Activated naive CD8-positive, alpha-beta T cell (primary cell): ENCODE results near the gene MAML3.
"Not testable (repeated sequence)": the region's sequence is repeated elsewhere in the genome, so short reads cannot be mapped to it uniquely, and the experiment has no call there.

Experiments used
- H3K27ac Mint-ChIP-seq: one replicate; pipeline ENCODE4 v1.8.0; 2021; ENCODE audit warnings: mixed read lengths
- H3K27me3 Mint-ChIP-seq: one replicate; pipeline ENCODE4 v1.8.0; 2021; ENCODE audit warnings: mixed read lengths
- H3K36me3 Mint-ChIP-seq: one replicate; pipeline ENCODE4 v1.8.0; 2021; ENCODE audit warnings: mixed read lengths
- H3K4me1 Mint-ChIP-seq: one replicate; pipeline ENCODE4 v1.8.0; 2021; ENCODE audit warnings: low read depth, mixed read lengths
- H3K4me3 Mint-ChIP-seq: one replicate; pipeline ENCODE4 v1.8.0; 2021; ENCODE audit warnings: mild to moderate bottlenecking, mixed read lengths
- H3K9me3 Mint-ChIP-seq: one replicate; pipeline ENCODE4 v1.8.0; 2021; ENCODE audit warnings: low read depth, mixed read lengths

MAML3 gene

DNA sequence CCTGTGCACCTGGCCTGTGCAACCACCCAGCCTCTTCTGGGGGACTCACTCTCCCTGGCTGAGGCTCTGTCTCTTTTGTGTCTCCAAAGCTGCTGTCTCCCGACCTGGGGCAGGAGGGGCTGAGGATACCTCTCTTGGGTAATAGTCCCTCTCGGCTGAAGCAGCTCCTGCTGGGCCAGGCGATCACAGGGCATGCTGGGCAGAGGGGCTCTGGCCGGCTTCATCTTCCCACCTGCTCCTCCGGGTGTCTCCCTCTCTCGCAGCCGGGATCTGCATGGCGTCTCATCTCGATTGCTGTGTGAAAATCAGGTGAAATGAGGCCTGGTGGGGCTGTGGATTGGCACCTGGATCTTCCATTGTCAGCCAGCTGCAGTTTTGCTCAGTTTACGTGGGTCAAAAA lies 435.2 kb downstream of the MAML3 start:
- no peaks in the 10 kb centered on the region for H3K27me3 Mint-ChIP-seq
- H3K27ac Mint-ChIP-seq = no peak overlapping the region
- H3K4me3 Mint-ChIP-seq = no peak overlapping the region
- no peaks in the 10 kb centered on the region for H3K9me3 Mint-ChIP-seq
- peaks cover 7% of the 10 kb centered on the region for H3K36me3 Mint-ChIP-seq
- no peaks in the 10 kb centered on the region for H3K4me1 Mint-ChIP-seq

DNA sequence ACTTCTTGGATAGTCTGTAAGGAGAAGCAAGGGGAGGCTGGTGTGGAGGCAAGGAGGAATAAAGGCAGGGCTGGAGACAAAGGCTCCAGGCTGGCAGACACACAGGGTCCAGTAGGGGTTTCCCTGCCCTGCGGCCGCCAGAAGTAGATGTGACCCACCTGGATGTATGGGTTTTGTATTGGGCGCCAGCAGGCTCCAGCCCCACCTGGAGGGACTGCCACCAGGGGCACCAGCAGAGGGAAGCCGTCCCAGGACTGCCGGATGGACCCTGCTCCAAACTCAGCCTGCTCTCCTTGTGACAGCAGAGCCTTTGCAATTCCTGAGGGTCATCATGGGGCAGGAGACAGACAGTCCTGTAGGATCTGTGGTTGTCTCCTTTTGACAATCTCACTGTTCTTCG lies 435.6 kb downstream of the MAML3 start:
- Mint-ChIP-seq H3K4me1 (no peaks in the 10 kb centered on the region), H3K4me3 (no peak overlapping the region), H3K36me3 (peaks cover 7% of the 10 kb centered on the region), H3K27ac (no peak overlapping the region), H3K27me3 (no peaks in the 10 kb centered on the region), H3K9me3 (no peaks in the 10 kb centered on the region)

DNA sequence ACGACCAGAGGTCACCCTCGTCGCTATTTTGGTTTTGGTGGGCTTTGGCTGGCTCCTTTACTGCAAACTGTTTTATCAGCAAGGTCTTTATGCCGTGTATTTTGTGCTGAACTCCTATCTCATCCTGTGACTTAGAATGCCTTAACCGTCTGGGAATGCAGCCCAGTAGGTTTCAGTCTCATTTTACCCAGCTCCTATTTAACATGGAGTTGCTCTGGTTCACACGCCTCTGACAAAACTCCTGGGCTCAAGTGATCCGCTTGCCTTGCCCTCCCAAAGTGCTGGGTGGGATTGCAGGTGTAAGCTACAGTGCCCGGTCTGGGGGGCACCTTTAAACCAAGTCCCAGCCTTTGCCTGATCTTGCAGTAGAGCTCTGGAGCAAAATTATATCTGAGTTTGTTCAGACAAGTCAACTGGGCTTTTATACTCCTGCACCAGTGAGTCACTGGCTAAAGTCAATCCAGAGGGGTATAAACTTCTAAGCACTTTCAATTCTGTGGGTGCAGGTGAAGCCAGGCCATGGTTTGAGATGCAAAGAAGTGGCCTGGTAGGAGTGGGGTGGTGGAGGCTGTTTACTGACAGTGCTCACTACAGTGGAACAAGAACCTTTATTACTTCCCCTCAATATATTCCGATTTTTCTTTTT lies 438.1 kb downstream of the MAML3 start:
- H3K27me3 Mint-ChIP-seq = no peaks in the 10 kb centered on the region
- no peak overlapping the region for H3K4me3 Mint-ChIP-seq
- H3K27ac Mint-ChIP-seq = no peak overlapping the region
- H3K36me3 Mint-ChIP-seq = peaks cover 7% of the 10 kb centered on the region
- H3K4me1 Mint-ChIP-seq = no peaks in the 10 kb centered on the region
- H3K9me3 Mint-ChIP-seq = no peaks in the 10 kb centered on the region

DNA sequence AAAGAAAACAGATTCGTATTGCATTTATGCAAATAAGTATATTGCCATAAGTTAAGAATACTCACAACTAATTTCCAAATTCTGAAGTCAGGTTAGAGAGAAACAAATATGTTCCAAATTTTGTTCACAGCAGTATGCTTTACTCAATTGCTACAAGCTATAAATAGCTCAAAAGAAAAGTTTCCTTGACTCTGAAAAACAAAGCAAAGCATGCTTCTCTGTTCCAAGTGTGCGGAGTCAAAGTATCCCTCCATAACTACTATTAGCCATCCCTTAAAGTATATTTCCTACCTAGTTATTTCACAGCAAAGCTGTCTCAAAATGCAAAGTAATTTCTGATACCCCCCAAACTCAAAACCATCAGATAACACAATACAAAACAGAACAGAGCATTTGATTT lies 441.1 kb downstream of the MAML3 start:
- Mint-ChIP-seq H3K4me1 (no peaks in the 10 kb centered on the region), H3K27ac (no peak overlapping the region), H3K27me3 (no peaks in the 10 kb centered on the region), H3K4me3 (no peak overlapping the region), H3K36me3 (peaks cover 6% of the 10 kb centered on the region), H3K9me3 (no peaks in the 10 kb centered on the region)

DNA sequence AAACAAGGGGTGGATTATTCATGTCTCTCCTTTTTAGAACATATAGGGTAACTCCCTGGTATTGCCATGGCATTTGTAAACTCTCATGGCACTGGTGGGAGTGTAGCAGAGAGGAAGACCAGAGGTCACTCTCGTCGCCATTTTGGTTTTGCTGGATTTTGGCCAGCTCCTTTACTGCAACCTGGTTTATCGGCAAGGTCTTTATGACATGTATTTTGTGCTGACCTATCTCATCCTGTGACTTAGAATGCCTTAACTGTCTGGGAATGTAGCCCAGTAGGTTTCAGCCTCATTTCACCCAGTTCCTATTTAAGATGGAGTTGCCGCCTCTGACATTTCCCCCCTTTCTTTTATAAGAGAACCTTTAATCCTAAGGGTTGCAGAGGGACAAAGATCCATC lies 442.5 kb downstream of the MAML3 start:
- Mint-ChIP-seq H3K36me3 (peaks cover 5% of the 10 kb centered on the region), H3K27me3 (no peaks in the 10 kb centered on the region), H3K27ac (no peak overlapping the region), H3K4me1 (no peaks in the 10 kb centered on the region), H3K9me3 (no peaks in the 10 kb centered on the region), H3K4me3 (no peak overlapping the region)

DNA sequence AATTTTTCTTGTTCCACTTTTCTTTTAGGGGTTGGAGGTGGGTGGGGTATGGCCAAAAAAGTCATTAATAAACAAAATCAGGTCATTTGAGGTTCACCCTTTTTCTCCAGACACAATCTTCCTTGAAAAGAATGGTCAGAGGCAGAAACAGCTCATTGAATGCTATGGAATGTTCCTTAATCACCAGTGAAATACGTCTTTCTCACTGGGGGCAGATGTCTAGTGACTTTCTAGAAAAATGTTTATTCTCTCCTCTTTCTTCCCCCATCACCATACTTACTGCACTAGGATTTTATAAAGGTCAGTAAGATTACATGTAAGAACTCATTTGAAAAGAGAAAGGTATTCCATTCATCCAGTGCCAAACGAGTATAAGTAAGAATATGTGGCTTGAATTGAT lies 443.9 kb downstream of the MAML3 start:
- Mint-ChIP-seq H3K4me3 (no peak overlapping the region), H3K27ac (no peak overlapping the region), H3K36me3 (peaks cover 5% of the 10 kb centered on the region), H3K9me3 (no peaks in the 10 kb centered on the region), H3K4me1 (no peaks in the 10 kb centered on the region), H3K27me3 (no peaks in the 10 kb centered on the region)

DNA sequence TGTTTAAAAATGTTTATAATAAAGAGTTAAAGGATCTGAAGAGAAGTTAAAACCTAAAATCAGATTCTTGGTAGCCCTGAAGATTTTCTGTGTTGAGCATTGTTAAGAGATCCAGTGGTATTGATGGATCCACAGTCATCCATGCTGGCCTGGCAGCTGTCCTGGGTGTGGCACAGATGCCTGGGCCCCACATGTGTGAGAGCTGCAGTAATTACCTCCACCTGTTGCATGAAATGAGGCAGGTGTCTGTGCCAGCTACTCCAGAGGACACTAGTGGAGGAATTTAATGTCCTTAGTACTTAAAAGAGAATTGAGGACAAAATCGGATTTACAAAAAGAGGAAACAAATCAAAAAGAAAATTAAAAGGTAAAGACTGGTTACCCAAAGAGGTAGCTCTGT lies 444.3 kb downstream of the MAML3 start:
- no peaks in the 10 kb centered on the region for H3K27me3 Mint-ChIP-seq
- H3K4me1 Mint-ChIP-seq = no peaks in the 10 kb centered on the region
- no peaks in the 10 kb centered on the region for H3K9me3 Mint-ChIP-seq
- H3K36me3 Mint-ChIP-seq = peaks cover 5% of the 10 kb centered on the region
- no peak overlapping the region for H3K27ac Mint-ChIP-seq
- no peak overlapping the region for H3K4me3 Mint-ChIP-seq

DNA sequence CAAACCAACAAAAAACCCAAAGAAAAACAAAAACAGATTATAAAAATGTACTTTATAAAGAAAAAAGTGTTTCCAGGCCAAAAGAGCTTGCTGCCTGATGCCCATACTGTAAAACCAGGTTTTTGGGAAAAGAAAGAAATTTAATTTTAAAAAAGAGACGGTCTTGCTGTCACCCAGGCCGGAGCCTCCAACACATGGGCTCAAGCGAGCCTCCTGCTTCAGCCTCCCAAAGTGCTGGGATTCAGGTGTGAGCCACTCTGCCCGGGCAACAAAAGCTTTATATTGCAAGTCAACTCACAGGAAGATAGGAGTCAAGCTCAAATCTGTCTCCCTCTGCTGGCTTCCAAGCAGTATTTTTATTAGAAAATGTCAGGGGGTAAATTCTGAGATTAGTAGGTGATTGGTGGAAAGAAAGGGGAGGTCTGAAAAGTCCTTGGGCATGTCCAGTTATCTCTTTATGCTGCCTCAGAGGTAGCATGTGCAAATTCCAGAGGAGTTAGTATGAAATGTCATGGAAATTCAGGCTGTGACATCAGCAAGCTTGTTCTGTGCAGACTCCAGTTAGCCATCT lies 449.0 kb downstream of the MAML3 start:
- no peaks in the 10 kb centered on the region for H3K4me1 Mint-ChIP-seq
- H3K27ac Mint-ChIP-seq = no peak overlapping the region
- no peak overlapping the region for H3K4me3 Mint-ChIP-seq
- H3K27me3 Mint-ChIP-seq = no peaks in the 10 kb centered on the region
- peaks cover 8% of the 10 kb centered on the region for H3K36me3 Mint-ChIP-seq
- no peaks in the 10 kb centered on the region for H3K9me3 Mint-ChIP-seq

DNA sequence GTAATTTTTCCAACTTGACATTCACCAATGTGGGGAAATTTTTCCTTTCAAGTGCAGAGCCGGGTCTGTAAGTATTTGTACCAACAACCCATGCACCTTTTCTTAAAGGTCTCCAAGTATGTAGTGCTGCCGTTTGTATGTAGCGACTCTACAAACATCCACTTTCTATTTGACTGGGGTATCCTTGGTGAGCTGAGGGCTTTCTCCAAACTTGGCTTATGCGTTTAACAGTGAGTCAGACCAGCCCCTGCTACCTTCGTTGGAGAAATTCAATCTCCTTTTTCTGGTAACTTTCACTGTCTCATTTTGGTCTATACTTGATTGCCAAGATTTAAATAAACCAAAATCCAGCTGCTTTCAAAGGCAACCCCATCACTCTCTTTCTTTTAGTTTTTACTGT lies 453.4 kb downstream of the MAML3 start:
- Mint-ChIP-seq H3K9me3 (peaks cover 7% of the 10 kb centered on the region), H3K27ac (no peak overlapping the region), H3K27me3 (no peaks in the 10 kb centered on the region), H3K4me1 (no peaks in the 10 kb centered on the region), H3K4me3 (no peak overlapping the region), H3K36me3 (peaks cover 3% of the 10 kb centered on the region)

DNA sequence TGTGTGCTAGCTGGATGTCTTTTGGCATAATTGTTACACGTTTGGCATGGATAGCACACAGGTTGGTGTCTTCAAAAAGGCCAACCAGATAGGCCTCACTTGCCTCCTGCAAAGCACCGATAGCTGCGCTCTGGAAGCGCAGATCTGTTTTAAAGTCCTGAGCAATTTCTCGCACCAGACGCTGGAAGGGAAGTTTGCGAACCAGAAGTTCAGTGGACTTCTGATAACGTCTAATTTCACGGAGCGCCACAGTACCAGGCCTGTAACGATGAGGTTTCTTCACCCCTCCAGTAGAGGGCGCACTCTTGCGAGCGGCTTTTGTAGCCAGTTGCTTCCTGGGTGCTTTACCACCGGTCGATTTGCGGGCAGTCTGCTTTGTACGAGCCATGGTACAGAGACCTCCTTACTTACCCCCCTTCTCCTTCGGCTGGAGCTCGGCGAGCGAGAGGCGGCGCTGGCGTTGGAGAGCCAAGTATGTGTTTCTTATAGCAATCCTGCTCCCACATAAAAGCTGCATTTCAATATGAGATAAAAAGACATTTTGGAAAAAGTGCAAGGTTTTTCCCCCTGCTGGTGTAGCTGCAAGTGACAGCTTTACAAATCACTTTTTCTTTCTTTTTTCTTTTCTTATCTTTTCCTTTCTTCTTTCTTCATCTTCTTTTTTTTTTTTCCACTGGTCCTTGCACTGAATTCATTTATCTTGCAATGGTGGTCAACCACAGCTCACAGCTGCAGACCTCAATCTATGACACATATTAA lies 455.6 kb downstream of the MAML3 start:
- H3K4me1 Mint-ChIP-seq, H3K36me3 Mint-ChIP-seq, H3K27me3 Mint-ChIP-seq, H3K27ac Mint-ChIP-seq, H3K4me3 Mint-ChIP-seq, H3K9me3 Mint-ChIP-seq: not testable (repeated sequence)

DNA sequence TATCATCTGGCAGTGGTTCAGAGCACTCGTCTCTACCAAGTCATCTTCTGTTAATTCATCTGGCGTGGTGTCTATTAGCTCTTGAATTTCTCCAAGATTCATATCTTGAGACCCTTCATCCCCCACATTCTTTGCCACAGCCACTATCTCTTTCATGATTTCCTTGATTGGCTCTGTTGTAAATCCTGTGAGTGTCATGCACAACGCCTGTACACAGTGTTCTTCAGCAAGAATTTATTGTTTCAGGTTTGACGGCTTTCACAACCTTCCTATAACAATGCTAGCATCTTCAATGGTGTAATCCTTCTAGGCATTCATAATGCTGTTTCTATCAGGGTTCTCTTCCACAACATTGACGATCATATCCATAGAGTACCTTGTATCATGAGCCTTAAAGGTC lies 457.5 kb downstream of the MAML3 start:
- no peaks in the 10 kb centered on the region for H3K4me1 Mint-ChIP-seq
- peaks cover 7% of the 10 kb centered on the region for H3K9me3 Mint-ChIP-seq
- H3K4me3 Mint-ChIP-seq = no peak overlapping the region
- H3K36me3 Mint-ChIP-seq = no peaks in the 10 kb centered on the region
- H3K27me3 Mint-ChIP-seq = no peaks in the 10 kb centered on the region
- no peak overlapping the region for H3K27ac Mint-ChIP-seq

DNA sequence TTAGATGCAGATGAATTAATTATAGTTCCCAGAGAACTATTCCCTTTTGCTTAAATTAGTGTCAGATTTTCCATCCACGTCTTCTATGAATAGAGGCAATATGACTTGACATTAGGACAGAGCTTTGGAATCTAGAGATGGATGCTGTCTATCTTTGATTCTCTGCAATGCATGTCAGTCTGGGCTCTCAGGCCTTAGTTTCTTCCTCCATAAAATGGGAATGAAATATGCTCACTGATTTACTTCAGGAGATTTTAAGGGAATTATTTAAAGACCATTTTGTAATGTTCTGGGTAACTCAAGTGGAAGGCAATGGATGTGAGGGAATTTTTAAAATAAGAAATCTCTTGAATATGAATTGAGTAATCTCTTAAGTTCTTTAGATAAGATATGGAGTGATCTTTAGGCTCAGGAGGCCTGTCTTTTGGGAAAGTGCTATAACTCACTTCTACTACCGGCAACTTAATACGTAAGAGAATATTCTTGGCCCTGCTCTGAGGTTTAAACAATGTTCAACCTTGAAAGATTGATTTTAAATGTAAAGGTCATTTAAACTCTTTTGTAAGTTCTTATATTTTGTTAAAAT lies 459.4 kb downstream of the MAML3 start:
- Mint-ChIP-seq H3K4me1 (no peaks in the 10 kb centered on the region), H3K36me3 (no peaks in the 10 kb centered on the region), H3K27me3 (no peaks in the 10 kb centered on the region), H3K27ac (no peak overlapping the region), H3K4me3 (no peak overlapping the region), H3K9me3 (peaks cover 7% of the 10 kb centered on the region)

DNA sequence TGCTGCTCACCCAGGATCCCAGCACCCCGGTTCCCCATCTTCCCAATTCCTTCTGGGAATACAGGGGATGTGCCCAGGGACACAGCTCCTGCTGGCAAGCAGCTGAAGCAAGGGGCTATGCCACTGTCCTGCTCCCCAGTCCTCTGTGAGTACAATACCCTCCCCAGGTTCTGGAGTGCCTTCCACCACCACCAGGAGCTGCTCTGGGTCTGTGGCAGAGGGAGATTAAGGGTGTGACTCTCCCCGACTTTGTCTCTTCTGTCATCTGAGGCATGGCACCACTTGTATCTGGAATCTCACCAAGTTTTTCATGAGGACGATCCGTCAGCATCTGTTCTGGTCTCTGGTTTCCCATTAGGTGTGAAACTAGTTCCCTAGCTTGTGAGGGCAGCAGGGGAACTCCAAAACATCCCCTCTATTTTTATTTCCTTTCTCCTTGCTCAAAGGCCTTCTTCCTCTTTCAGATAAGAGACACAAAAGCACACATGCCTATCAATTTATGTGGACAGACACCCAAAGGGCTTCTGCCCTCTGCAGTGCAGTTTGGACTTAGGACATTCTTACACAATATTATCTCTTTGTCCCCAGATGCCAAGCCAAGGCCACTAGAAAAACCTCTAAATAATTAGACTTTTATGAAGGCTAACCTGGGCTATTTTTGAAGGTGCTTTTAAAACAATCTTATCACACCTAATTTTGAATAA lies 461.5 kb downstream of the MAML3 start:
- Mint-ChIP-seq H3K36me3 (no peaks in the 10 kb centered on the region), H3K9me3 (peaks cover 7% of the 10 kb centered on the region), H3K4me1 (no peaks in the 10 kb centered on the region), H3K27me3 (no peaks in the 10 kb centered on the region), H3K27ac (no peak overlapping the region), H3K4me3 (no peak overlapping the region)

DNA sequence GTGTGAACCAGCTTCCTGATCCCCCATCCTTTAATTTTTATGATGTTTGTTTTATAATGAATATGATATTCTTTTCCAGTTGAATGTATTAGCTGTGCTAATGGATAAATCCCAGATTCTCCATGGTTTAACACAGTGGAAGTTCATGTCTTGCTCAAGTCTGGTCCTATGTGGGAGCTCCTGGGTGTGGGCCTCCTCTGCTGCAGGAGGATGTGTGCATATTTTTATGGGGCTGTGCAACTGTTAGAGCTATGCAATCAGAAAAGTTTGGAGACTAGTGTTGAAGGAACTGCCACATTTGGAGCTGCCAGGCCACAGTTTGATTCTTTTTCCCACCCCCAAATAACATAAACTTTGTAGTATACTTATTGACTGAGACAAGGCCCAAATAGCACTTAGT lies 463.6 kb downstream of the MAML3 start:
- H3K4me3 Mint-ChIP-seq = no peak overlapping the region
- no peaks in the 10 kb centered on the region for H3K9me3 Mint-ChIP-seq
- H3K4me1 Mint-ChIP-seq = no peaks in the 10 kb centered on the region
- H3K36me3 Mint-ChIP-seq = no peaks in the 10 kb centered on the region
- no peak overlapping the region for H3K27ac Mint-ChIP-seq
- H3K27me3 Mint-ChIP-seq = no peaks in the 10 kb centered on the region

DNA sequence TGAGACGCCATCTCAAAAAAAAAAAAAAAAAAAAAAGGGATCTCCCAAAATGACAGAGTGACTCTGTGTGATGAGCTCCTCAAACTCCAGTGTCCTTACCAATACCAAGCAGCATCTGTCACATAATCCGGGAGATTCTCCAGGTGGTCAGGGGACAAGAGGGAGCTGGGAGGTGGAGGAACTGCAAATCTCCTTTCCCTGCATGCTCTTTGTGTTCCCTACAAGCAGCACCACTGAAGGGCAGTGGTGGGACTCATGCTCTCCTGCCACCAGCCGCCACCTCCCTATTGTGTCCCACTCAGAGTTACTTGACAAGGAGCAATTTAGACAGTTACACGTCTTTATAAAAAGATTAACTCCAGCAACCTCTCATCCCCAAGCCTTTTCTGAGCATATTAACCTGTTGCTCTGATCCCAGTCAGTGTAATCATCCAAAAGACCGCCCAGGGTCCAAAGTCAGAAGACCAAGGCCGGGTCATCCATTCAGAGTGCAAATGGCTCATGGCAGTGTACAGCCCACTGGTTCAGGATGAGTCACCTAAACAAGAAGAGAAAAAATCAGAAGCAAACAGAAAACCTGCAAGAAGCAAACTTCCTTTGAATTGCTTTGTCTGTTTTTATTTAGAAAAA lies 464.8 kb downstream of the MAML3 start:
- Mint-ChIP-seq H3K4me1 (peaks cover 4% of the 10 kb centered on the region), H3K9me3 (peaks cover 5% of the 10 kb centered on the region), H3K27me3 (no peaks in the 10 kb centered on the region), H3K4me3 (no peak overlapping the region), H3K27ac (no peak overlapping the region), H3K36me3 (peaks cover 3% of the 10 kb centered on the region)
